AG10803 (cell line): ENCODE data around the gene EFCAB11.

ENCODE experiments used
- DNase-seq: peaks from one replicate; pipeline ENCODE4 v3.0.0; 2010; ENCODE audit warnings: low read depth
- H3K4me3 ChIP-seq: 2 replicates; pipeline ENCODE4 v1.5.1; 2011; ENCODE audit warnings: mild to moderate bottlenecking, low read length, control low read depth
- CTCF ChIP-seq: conservative IDR thresholded peaks from 2 replicates; pipeline ENCODE4 v1.5.1; 2011; ENCODE audit warnings: mild to moderate bottlenecking, low read length, control low read depth, inconsistent platforms

Gene EFCAB11

GRCh38 chr14:89746654-89747053 lies 207.9 kb downstream of the EFCAB11 start:
- H3K4me3 ChIP-seq = no peak overlapping the region
- no peak for TF ChIP-seq CTCF
- DNase-seq = no peak

- no peak overlapping the region for H3K4me3 ChIP-seq
- no peak for DNase-seq
- no peak for TF ChIP-seq CTCF
Measured at GRCh38 chr14:89746135-89746534, 208.4 kb downstream of the EFCAB11 start.
